Activated CD4-positive, CD25-positive, alpha-beta regulatory T cell treated with anti-CD3 and anti-CD28 coated beads, Interleukin-2, amount 50 U/mL, for 72 hours (primary cell): ENCODE measurements around the gene B4GALNT4.
"Not testable (repeated sequence)": the region's sequence is repeated elsewhere in the genome, so short reads cannot be mapped to it uniquely, and the experiment has no call there.

ENCODE experiments used
- DNase-seq: peaks from one replicate; pipeline ENCODE4 v3.0.0; 2021

B4GALNT4 gene

GRCh38 chr11:409008-409599 lies 39.8 kb downstream of the B4GALNT4 start:
- peak; percentile 31 for DNase-seq

GRCh38 chr11:409600-410483 lies 40.5 kb downstream of the B4GALNT4 start:
- DNase-seq: no peak

GRCh38 chr11:410711-411110 lies 41.4 kb downstream of the B4GALNT4 start:
- DNase-seq: not testable (repeated sequence)

- not testable (repeated sequence) for DNase-seq
Observed at GRCh38 chr11:411520-411919, 42.2 kb downstream of the B4GALNT4 start.

GRCh38 chr11:412641-413119 lies 43.4 kb downstream of the B4GALNT4 start:
- no peak for DNase-seq

GRCh38 chr11:413120-414081 lies 44.1 kb downstream of the B4GALNT4 start:
- no peak for DNase-seq

GRCh38 chr11:414318-414857 lies 45.1 kb downstream of the B4GALNT4 start:
- DNase-seq: no peak

GRCh38 chr11:415640-416041 lies 46.3 kb downstream of the B4GALNT4 start:
- peak; percentile 33 for DNase-seq

GRCh38 chr11:416051-416756 lies 46.9 kb downstream of the B4GALNT4 start:
- DNase-seq: peak; percentile 42

- peak; percentile 59 for DNase-seq
Observed at GRCh38 chr11:416757-417621, 47.7 kb downstream of the B4GALNT4 start.

GRCh38 chr11:417652-418342 lies 48.5 kb downstream of the B4GALNT4 start:
- no peak for DNase-seq

GRCh38 chr11:418343-419247 lies 49.3 kb downstream of the B4GALNT4 start:
- no peak for DNase-seq

- no peak for DNase-seq
Observed at GRCh38 chr11:419248-420005, 50.1 kb downstream of the B4GALNT4 start.

GRCh38 chr11:420054-420910 lies 51.0 kb downstream of the B4GALNT4 start:
- DNase-seq: peak; percentile 28

GRCh38 chr11:420911-421321 lies 51.6 kb downstream of the B4GALNT4 start:
- no peak for DNase-seq

GRCh38 chr11:422249-422656 lies 53.0 kb downstream of the B4GALNT4 start:
- DNase-seq: no peak

GRCh38 chr11:424232-424631 lies 54.9 kb downstream of the B4GALNT4 start:
- no peak for DNase-seq
